HepG2 (cell line): Measurements from ENCODE around the gene ANKHD1. TPM values are rescaled to one million over a fixed set of nuclear protein-coding genes. Genes with fewer than 3 reads are reported as not detected.
A peak's percentile ranks its signal among the peaks of the same experiment; 100 is the strongest.

Experiments used
- ARID2 ChIP-seq: sonication (generic); formaldehyde crosslinking; IDR thresholded peaks from 2 replicates; pipeline ENCODE4 v1.8.1; 2022; ENCODE audit warnings: mild to moderate bottlenecking, missing genetic modification reagents, borderline replicate concordance
- BCL3 ChIP-seq: sonication (generic); formaldehyde crosslinking; IDR thresholded peaks from 2 replicates; pipeline ENCODE4 v1.5.1; 2020; ENCODE audit warnings: mild to moderate bottlenecking, missing genetic modification reagents, moderate library complexity
- BRCA1 ChIP-seq: sonication (generic); formaldehyde crosslinking; IDR thresholded peaks from 2 replicates; pipeline ENCODE4 v1.4.0; 2020; ENCODE audit warnings: missing genetic modification reagents
- FOSL2 ChIP-seq: sonication (generic); formaldehyde crosslinking; IDR thresholded peaks from 2 replicates; pipeline ENCODE4 v1.4.0; 2020; ENCODE audit warnings: missing genetic modification reagents
- HNRNPK ChIP-seq: fragments of 200-400 bp; formaldehyde crosslinking; IDR thresholded peaks from 2 replicates; pipeline ENCODE4 v1.6.1; 2018; ENCODE audit warnings: low read length, low read depth, moderate library complexity, mild to moderate bottlenecking; ENCODE audit not compliant: poor library complexity, severe bottlenecking
- HOXD1 ChIP-seq: sonication (generic); formaldehyde crosslinking; IDR thresholded peaks from 2 replicates; pipeline ENCODE4 v1.5.0; 2020; ENCODE audit warnings: missing genetic modification reagents
- JUND ChIP-seq: sonication (generic); formaldehyde crosslinking; IDR thresholded peaks from 2 replicates; pipeline ENCODE4 v1.8.0; 2022; ENCODE audit warnings: mild to moderate bottlenecking, missing genetic modification reagents
- MED1 ChIP-seq: sonication (generic); formaldehyde crosslinking; IDR thresholded peaks from 2 replicates; pipeline ENCODE4 v1.4.0; 2020; ENCODE audit warnings: missing genetic modification reagents
- NCOA5 ChIP-seq: sonication (generic); formaldehyde crosslinking; IDR thresholded peaks from 2 replicates; pipeline ENCODE4 v1.4.0; 2020; ENCODE audit warnings: missing genetic modification reagents
- RFX5 ChIP-seq: IDR thresholded peaks from 2 replicates; pipeline ENCODE4 v1.6.1; 2011; ENCODE audit warnings: low read depth, low read length, improper control_type of control experiment
- RXRB ChIP-seq: IDR thresholded peaks from 2 replicates; pipeline ENCODE4 v1.6.1; 2016; ENCODE audit warnings: borderline replicate concordance, missing genetic modification reagents, missing compliant biosample characterization
- SMAD1 ChIP-seq: sonication (generic); formaldehyde crosslinking; IDR thresholded peaks from 2 replicates; pipeline ENCODE4 v1.4.0; 2020; ENCODE audit warnings: missing genetic modification reagents, low read depth, mild to moderate bottlenecking, borderline replicate concordance
- SSRP1 ChIP-seq: IDR thresholded peaks from 2 replicates; pipeline ENCODE4 v1.6.1; 2016; ENCODE audit warnings: control low read depth
- TBL1XR1 ChIP-seq: fragments of 150-350 bp; IDR thresholded peaks from 2 replicates; pipeline ENCODE4 v1.6.1; 2014; ENCODE audit warnings: borderline replicate concordance, low read length; ENCODE audit not compliant: partially characterized antibody
- ZBTB8A ChIP-seq: sonication (generic); formaldehyde crosslinking; IDR thresholded peaks from 2 replicates; pipeline ENCODE4 v1.4.0; 2020; ENCODE audit warnings: mild to moderate bottlenecking, low read depth, missing genetic modification reagents, borderline replicate concordance
- ZFAT ChIP-seq: sonication (generic); formaldehyde crosslinking; conservative IDR thresholded peaks from 2 replicates; pipeline ENCODE4 v1.8.1; 2023; ENCODE audit warnings: missing genetic modification reagents, inconsistent platforms
- ZFY ChIP-seq: sonication (generic); formaldehyde crosslinking; IDR thresholded peaks from 2 replicates; pipeline ENCODE4 v1.4.0; 2020; ENCODE audit warnings: missing genetic modification reagents
- ZMYM2 ChIP-seq: sonication (generic); formaldehyde crosslinking; IDR thresholded peaks from 2 replicates; pipeline ENCODE4 v1.8.0; 2022; ENCODE audit warnings: mild to moderate bottlenecking, missing genetic modification reagents
- ZNF275 ChIP-seq: sonication (generic); formaldehyde crosslinking; IDR thresholded peaks from 2 replicates; pipeline ENCODE4 v1.8.0; 2022; ENCODE audit warnings: missing genetic modification reagents, mild to moderate bottlenecking, inconsistent platforms, borderline replicate concordance
- ZNF281 ChIP-seq: sonication (generic); formaldehyde crosslinking; IDR thresholded peaks from 2 replicates; pipeline ENCODE4 v1.4.0; 2020; ENCODE audit warnings: missing genetic modification reagents, borderline replicate concordance
- ZNF430 ChIP-seq: sonication (generic); formaldehyde crosslinking; IDR thresholded peaks from 2 replicates; pipeline ENCODE4 v1.9.0; 2021; ENCODE audit warnings: mild to moderate bottlenecking, missing genetic modification reagents
- ZNF543 ChIP-seq: sonication (generic); formaldehyde crosslinking; IDR thresholded peaks from 2 replicates; pipeline ENCODE4 v1.4.0; 2020; ENCODE audit warnings: mild to moderate bottlenecking, missing genetic modification reagents
- ZNF563 ChIP-seq: sonication (generic); formaldehyde crosslinking; IDR thresholded peaks from 2 replicates; pipeline ENCODE4 v1.8.0; 2022; ENCODE audit warnings: mild to moderate bottlenecking, moderate library complexity, missing genetic modification reagents
- ZNF772 ChIP-seq: sonication (generic); formaldehyde crosslinking; IDR thresholded peaks from 2 replicates; pipeline ENCODE4 v1.5.0; 2020; ENCODE audit warnings: mild to moderate bottlenecking, missing genetic modification reagents
- ZNF788 ChIP-seq: sonication (generic); formaldehyde crosslinking; IDR thresholded peaks from 2 replicates; pipeline ENCODE4 v1.5.0; 2020; ENCODE audit warnings: mild to moderate bottlenecking, missing genetic modification reagents, borderline replicate concordance
- ZSCAN9 ChIP-seq: IDR thresholded peaks from 2 replicates; pipeline ENCODE4 v1.6.1; 2016; ENCODE audit warnings: borderline replicate concordance
- polyA plus RNA-seq, 8 experiments: library from polyadenylated mRNA; depleted of rRNA in 3 of 8; stranded (reverse) in 7 of 8; unstranded in 1 of 8; fragments of >200 nt; fragmentation: Illumina TruSeq in 4 of 8; extraction: Trizol in 4 of 8; gene quantifications; 2 replicates each; pipeline versions ENCODE4 v1.2.1 to v1.2.3, GENCODE V29; 2011 to 2016; ENCODE audit warnings: low read depth in 4 of 8, missing spikeins in 1 of 8, mixed read lengths in 1 of 8; ENCODE audit not compliant: insufficient read depth in 1 of 8
- total RNA-seq, 5 experiments: library from RNA; depleted of rRNA; stranded (reverse); fragments of >200 nt; fragmentation: Illumina TruSeq; extraction: Trizol; gene quantifications; 2 replicates each; pipeline ENCODE4 v1.2.3, GENCODE V29; 2016; ENCODE audit warnings: low read depth in 1 of 5

The ANKHD1 gene
- total and polyA plus RNA-seq, 2 of the 13 experiments (the other 11 are each of a cell fraction or from before 2014, with no cell fraction given): 69.9 to 82.0 TPM

GRCh38 chr5:140557136-140557805 lies 155.6 kb downstream of the ANKHD1 start, which contains the start of gene SRA1 (continued):
- TF ChIP-seq ZNF772 (CRISPR knock-in tag): peak; percentile 80; the same call in 1 of the 2 replicates
- peak; percentile 41 for TF ChIP-seq HNRNPK
- TF ChIP-seq HOXD1 (CRISPR knock-in tag): peak; percentile 48; the same call in 1 of the 2 replicates
- TF ChIP-seq ZNF430 (CRISPR knock-in tag): peak; percentile 80; the same call in 1 of the 2 replicates
- peak; percentile 43; the same call in 1 of the 2 replicates for TF ChIP-seq ZNF275
- TF ChIP-seq FOSL2 (CRISPR knock-in tag): peak; percentile 67
- TF ChIP-seq RXRB (CRISPR knock-in tag): peak; percentile 66; the same call in 1 of the 2 replicates
- TF ChIP-seq SSRP1: no peak
- TF ChIP-seq ZNF281 (CRISPR knock-in tag): peak; percentile 41; the same call in 1 of the 2 replicates
- no peak for TF ChIP-seq BRCA1 (CRISPR knock-in tag)
- peak; percentile 15; the same call in 1 of the 2 replicates for TF ChIP-seq RFX5
- TF ChIP-seq SMAD1 (CRISPR knock-in tag): 0 out of 2 replicates have a peak, but pooled peaks have one; percentile 56
- TF ChIP-seq MED1 (CRISPR knock-in tag): peak; percentile 79
- peak; percentile 61 for TF ChIP-seq BCL3 (CRISPR knock-in tag)
- peak; percentile 91 for TF ChIP-seq ZFY (CRISPR knock-in tag)
- peak; percentile 70; the same call in 1 of the 2 replicates for TF ChIP-seq ZNF788
- TF ChIP-seq ZBTB8A (CRISPR knock-in tag): no peak
- TF ChIP-seq ARID2 (CRISPR knock-in tag): 0 out of 2 replicates have a peak, but pooled peaks have one; percentile 15
- TF ChIP-seq TBL1XR1: no peak
- TF ChIP-seq ZNF563 (CRISPR knock-in tag): peak; percentile 40; the same call in 1 of the 2 replicates
- TF ChIP-seq ZSCAN9 (CRISPR knock-in tag): peak; percentile 84; the same call in 1 of the 2 replicates
- no peak for TF ChIP-seq ZNF543 (CRISPR knock-in tag)
- no peak for TF ChIP-seq NCOA5
- 0 out of 2 replicates have a peak, but pooled peaks have one; percentile 35 for TF ChIP-seq ZMYM2 (CRISPR knock-in tag)
- TF ChIP-seq JUND: 0 out of 2 replicates have a peak, but pooled peaks have one; percentile 42
- no peak for TF ChIP-seq ZFAT (CRISPR knock-in tag)
